ENCODE measurements around the gene CCDC102B. TPM values are rescaled to one million over a fixed set of nuclear protein-coding genes. Genes with fewer than 3 reads are reported as not detected.

The CCDC102B gene
- total and polyA plus RNA-seq, 2 of the 8 experiments (the other 6 are each of a cell fraction or from before 2014, with no cell fraction given), result 0.80 to 1.1 TPM

GRCh38 chr18:68960355-68960754, 162.5 kb downstream of the CCDC102B start:
- no peak overlapping the region for H3K18ac ChIP-seq (ENCODE audit: extremely low read depth, low read length)
- TF ChIP-seq CBX5 (IDR thresholded peaks at IDR 0.05; ENCODE audit: low read depth, low read length) (no peak), KDM4A (IDR thresholded peaks at IDR 0.05; ENCODE audit: low read depth, low read length, severe bottlenecking) (no peak), BCL11A (IDR thresholded peaks at IDR 0.05; ENCODE audit: low read depth in 2 of 2, low read length in 2 of 2) (no peak), MAFK (IDR thresholded peaks at IDR 0.05; ENCODE audit: low read depth, low read length) (no peak), MAX (IDR thresholded peaks at IDR 0.05) (no peak), CHD2 (IDR thresholded peaks at IDR 0.05; ENCODE audit: low read length) (no peak), JUN (IDR thresholded peaks at IDR 0.05; ENCODE audit: low read depth, low read length) (no peak), KDM1A (IDR thresholded peaks at IDR 0.05; ENCODE audit: borderline replicate concordance, low read length) (no peak), RBBP5 (IDR thresholded peaks at IDR 0.05; ENCODE audit: borderline replicate concordance, low read depth, low read length) (no peak), BRCA1 (IDR thresholded peaks at IDR 0.05; ENCODE audit: low read depth, low read length) (no peak), TAF1 (IDR thresholded peaks at IDR 0.05; ENCODE audit: low read depth, low read length) (no peak), SP2 (IDR thresholded peaks at IDR 0.05; ENCODE audit: low read length) (no peak), POU5F1 (IDR thresholded peaks at IDR 0.05; ENCODE audit: low read depth, low read length) (no peak), CHD1 (IDR thresholded peaks at IDR 0.05; ENCODE audit: low read depth, low read length) (no peak), RXRA (IDR thresholded peaks at IDR 0.05; ENCODE audit: insufficient read depth, low read depth, low read length) (no peak), TEAD4 (IDR thresholded peaks at IDR 0.05; ENCODE audit: low read depth, low read length) (no peak), TBP (IDR thresholded peaks at IDR 0.05; ENCODE audit: low read depth, low read length) (no peak)
- WGBS, 2 experiments (ENCODE audit: extremely low coverage in 1 of 2, insufficient coverage in 1 of 2, insufficient read length in 1 of 2, insufficient replicate concordance in 2 of 2, low coverage in 1 of 2, low lambda C conversion rate in 2 of 2, missing lambda C conversion rate in 1 of 2), result 86% methylated on average over 3 of the region's 3 CpGs; no CpG with 5 or more reads in 1 of the 2 experiments
- H2BK120ac ChIP-seq (replicated peaks; ENCODE audit: low read depth, low read length), result no peak overlapping the region
- no peak for DNase-seq (ENCODE audit: low read depth in 1 of 2, low spot score in 2 of 2)
- peak overlapping the region; percentile 74; the same call in 1 of the 2 replicates for H2AFZ ChIP-seq (ENCODE audit: low read length)
- H3K4me2 ChIP-seq (ENCODE audit: insufficient read depth in 1 of 2, low read depth in 2 of 2, low read length in 2 of 2), result no peak overlapping the region
- POLR2A ChIA-PET (ENCODE audit: partially characterized antibody), result no interaction called here
- H3K4ac ChIP-seq (replicated peaks; ENCODE audit: insufficient read length, low read depth, low read length), result no peak overlapping the region
- H3K14ac ChIP-seq (ENCODE audit: insufficient read length), result no peak overlapping the region
- no peak overlapping the region for H2BK12ac ChIP-seq (ENCODE audit: low read depth, low read length)
- H4K91ac ChIP-seq (replicated peaks; ENCODE audit: insufficient read length, low read length), result no peak overlapping the region
- H3K36me3 ChIP-seq (ENCODE audit: control insufficient read depth in 2 of 4, insufficient read depth in 4 of 4, low read length in 3 of 4), result no peaks in the 10 kb centered on the region
- no peaks in the 10 kb centered on the region for H3K23me2 ChIP-seq (ENCODE audit: low read depth, low read length)
- H3K9ac ChIP-seq (replicated peaks in 1 of 4; ENCODE audit: extremely low read depth in 1 of 4, low read depth in 3 of 4, low read length in 3 of 4), result no peak overlapping the region; a peak in 2 of 7 replicates
- no peaks in the 10 kb centered on the region for H3K9me3 ChIP-seq (ENCODE audit: insufficient read depth in 2 of 2, low read depth in 1 of 2, low read length in 1 of 2)
- no peaks in the 10 kb centered on the region for H3K79me2 ChIP-seq (ENCODE audit: control insufficient read depth in 1 of 2, insufficient read depth in 2 of 2, low read length in 2 of 2)
- no peak overlapping the region for H4K5ac ChIP-seq (ENCODE audit: insufficient read length, low read depth, low read length)
- H2BK5ac ChIP-seq (ENCODE audit: low read depth, low read length), result no peak overlapping the region
- no peak overlapping the region for H3K23ac ChIP-seq (ENCODE audit: insufficient read length)
- H3K56ac ChIP-seq (replicated peaks; ENCODE audit: insufficient read length, low read depth, low read length), result no peak overlapping the region
- H4K8ac ChIP-seq (ENCODE audit: extremely low read depth, insufficient read depth, low read length), result no peak overlapping the region
- H2AK5ac ChIP-seq (ENCODE audit: low read depth, low read length), result no peak overlapping the region
- H3K4me1 ChIP-seq (replicated peaks in 1 of 4; ENCODE audit: control insufficient read depth in 3 of 4, insufficient read depth in 4 of 4, low read length in 3 of 4), result no peaks in the 10 kb centered on the region
- H2BK20ac ChIP-seq (ENCODE audit: low read length), result no peak overlapping the region
- CTCF ChIA-PET (ENCODE audit: partially characterized antibody), result no interaction called here
- H4K20me1 ChIP-seq (replicated peaks in 1 of 2; ENCODE audit: control insufficient read depth in 1 of 2, insufficient read depth in 2 of 2, low read length in 2 of 2), result no peaks in the 10 kb centered on the region
- H2BK15ac ChIP-seq (ENCODE audit: low read length), result no peak overlapping the region
- H3K79me1 ChIP-seq (ENCODE audit: low read depth, low read length), result no peaks in the 10 kb centered on the region
- H3K27me3 ChIP-seq (replicated peaks in 1 of 4; ENCODE audit: control insufficient read depth in 3 of 4, extremely low read depth in 1 of 4, insufficient read depth in 3 of 4, low read length in 3 of 4), result no peaks in the 10 kb centered on the region
- FAIRE-seq, result no peak
- no peak overlapping the region for H3K4me3 ChIP-seq (ENCODE audit: extremely low read depth in 1 of 4, insufficient read depth in 2 of 4, low read depth in 3 of 4, low read length in 4 of 4)
- H3K27ac ChIP-seq (ENCODE audit: low read depth, low read length), result no peak overlapping the region
